NT2/D1 (cell line): ENCODE results near the gene CD8A.

Source experiments
- YY1 ChIP-seq: IDR thresholded peaks from 2 replicates; pipeline ENCODE4 v1.6.1; 2011; ENCODE audit not compliant: insufficient read length, insufficient read depth
- ZNF274 ChIP-seq: IDR thresholded peaks from 2 replicates; pipeline ENCODE4 v1.6.1; 2011; ENCODE audit warnings: mild to moderate bottlenecking, low read depth, low read length

DNA sequence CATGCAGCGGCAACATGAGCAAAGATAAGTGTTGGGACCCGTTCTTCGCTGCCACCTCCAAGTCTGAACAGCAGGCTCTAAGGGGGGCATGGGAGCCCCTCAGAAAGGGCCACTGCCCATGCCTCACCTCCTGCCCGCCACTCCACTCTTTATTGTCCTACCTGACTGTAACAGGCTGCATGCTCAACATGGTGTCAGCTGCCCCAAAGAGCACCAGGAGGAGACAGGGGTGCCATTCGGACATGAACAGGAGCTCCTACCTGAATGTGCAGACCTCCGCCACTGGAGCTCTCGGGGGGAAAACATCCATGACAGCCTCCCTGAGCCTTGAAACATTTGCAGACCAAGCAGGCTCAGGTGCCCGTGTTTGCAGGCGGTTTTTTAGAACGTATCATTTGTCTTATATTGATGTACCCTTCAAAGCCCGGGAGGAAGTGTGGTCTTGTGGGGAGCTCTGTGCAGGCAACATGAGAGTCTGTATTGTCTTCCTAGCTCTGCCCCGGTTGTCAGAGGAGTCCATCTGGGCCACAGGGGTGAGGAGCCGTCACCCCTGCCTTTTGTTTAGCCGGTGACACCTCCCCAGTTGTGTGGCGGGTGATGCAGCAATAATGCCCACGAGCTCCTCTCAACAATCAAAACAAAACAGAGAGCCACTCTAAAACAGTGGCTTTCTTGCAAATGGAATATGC, 35.1 kb upstream of the CD8A start:
- no peak for TF ChIP-seq YY1
- TF ChIP-seq ZNF274: no peak
